Neural crest cell (in vitro differentiated cells): ENCODE data around the gene MMP11. TPM values are rescaled to one million over a fixed set of nuclear protein-coding genes. Genes with fewer than 3 reads are reported as not detected.

Experiments
- DNase-seq: peaks from one replicate; pipeline ENCODE4 v3.0.0; 2021; ENCODE audit warnings: low read depth, mixed read lengths, low spot score
- H3K27ac Mint-ChIP-seq: one replicate; pipeline ENCODE4 v1.8.0; 2021; ENCODE audit warnings: mild to moderate bottlenecking, mixed read lengths; ENCODE audit not compliant: unreplicated experiment
- H3K27me3 Mint-ChIP-seq: 2 replicates; pipeline ENCODE4 v1.8.0; 2021; ENCODE audit warnings: low read depth, mild to moderate bottlenecking, mixed read lengths
- H3K36me3 Mint-ChIP-seq: 2 replicates; pipeline ENCODE4 v1.8.0; 2021; ENCODE audit warnings: low read depth, mild to moderate bottlenecking, mixed read lengths
- H3K4me1 Mint-ChIP-seq: 2 replicates; pipeline ENCODE4 v1.8.0; 2021; ENCODE audit warnings: mixed read lengths
- H3K4me3 Mint-ChIP-seq: one replicate; pipeline ENCODE4 v1.8.0; 2021; ENCODE audit warnings: mild to moderate bottlenecking, mixed read lengths
- H3K9me3 Mint-ChIP-seq: 2 replicates; pipeline ENCODE4 v1.8.0; 2021; ENCODE audit warnings: mixed read lengths
- CTCF ChIP-seq: fragments of 200-600 bp; sonication (generic); conservative IDR thresholded peaks from 2 replicates; pipeline ENCODE4 v1.5.0; 2021; ENCODE audit warnings: antibody characterized with exemption, mild to moderate bottlenecking
- total RNA-seq: library from RNA; stranded (reverse); gene quantifications from 2 replicates; pipeline ENCODE4 v1.2.1, GENCODE V29; 2021

MMP11 gene
- total RNA-seq, 1 donor from 2014 or later, result 11.2 TPM

- Mint-ChIP-seq H3K4me1 (peaks cover 31% of the 10 kb centered on the region), H3K9me3 (no peaks in the 10 kb centered on the region), H3K27me3 (no peaks in the 10 kb centered on the region), H3K36me3 (no peaks in the 10 kb centered on the region), H3K4me3 (peak within 1 kb of the TSS; percentile 96), H3K27ac (peak within 1 kb of the TSS; percentile 96)
- peak; percentile 80 for DNase-seq
- no peak for TF ChIP-seq CTCF
Measured at GRCh38 chr22:23786752-23787599, 14.3 kb downstream of the MMP11 start, which contains the start of gene SMARCB1. SMARCB1 (plus strand) TSS chr22:23786966; CDS start chr22:23787170, 204 bp downstream.

GRCh38 chr22:23787600-23787896, 14.9 kb downstream of the MMP11 start:
- H3K9me3 Mint-ChIP-seq, result no peaks in the 10 kb centered on the region
- peaks cover 31% of the 10 kb centered on the region for H3K4me1 Mint-ChIP-seq
- no peaks in the 10 kb centered on the region for H3K36me3 Mint-ChIP-seq
- peak overlapping the region; percentile 96 for H3K4me3 Mint-ChIP-seq
- no peaks in the 10 kb centered on the region for H3K27me3 Mint-ChIP-seq
- DNase-seq, result no peak
- no peak for TF ChIP-seq CTCF
- H3K27ac Mint-ChIP-seq, result peak overlapping the region; percentile 90

- H3K4me3 Mint-ChIP-seq, result peak overlapping the region; percentile 96
- peak overlapping the region; percentile 90 for H3K27ac Mint-ChIP-seq
- peaks cover 31% of the 10 kb centered on the region for H3K4me1 Mint-ChIP-seq
- no peaks in the 10 kb centered on the region for H3K36me3 Mint-ChIP-seq
- no peaks in the 10 kb centered on the region for H3K27me3 Mint-ChIP-seq
- TF ChIP-seq CTCF, result no peak
- no peak for DNase-seq
- H3K9me3 Mint-ChIP-seq, result no peaks in the 10 kb centered on the region
Measured at GRCh38 chr22:23787910-23788309, 15.3 kb downstream of the MMP11 start.

- no peak overlapping the region for H3K27ac Mint-ChIP-seq
- no peaks in the 10 kb centered on the region for H3K27me3 Mint-ChIP-seq
- H3K4me1 Mint-ChIP-seq, result peaks cover 31% of the 10 kb centered on the region
- no peaks in the 10 kb centered on the region for H3K9me3 Mint-ChIP-seq
- H3K4me3 Mint-ChIP-seq, result peak overlapping the region; percentile 96
- H3K36me3 Mint-ChIP-seq, result peaks cover 5% of the 10 kb centered on the region
- TF ChIP-seq CTCF, result no peak
- no peak for DNase-seq
Measured at GRCh38 chr22:23789121-23789520, 16.5 kb downstream of the MMP11 start.

GRCh38 chr22:23789638-23790037, 17.0 kb downstream of the MMP11 start:
- peak; percentile 14 for TF ChIP-seq CTCF
- peaks cover 31% of the 10 kb centered on the region for H3K4me1 Mint-ChIP-seq
- H3K27ac Mint-ChIP-seq, result no peak overlapping the region
- no peaks in the 10 kb centered on the region for H3K27me3 Mint-ChIP-seq
- peaks cover 5% of the 10 kb centered on the region for H3K36me3 Mint-ChIP-seq
- H3K9me3 Mint-ChIP-seq, result no peaks in the 10 kb centered on the region
- no peak for DNase-seq
- H3K4me3 Mint-ChIP-seq, result peak overlapping the region; percentile 96
